Thyroid gland (tissue), 4 donors: ENCODE data around the gene LRFN4.

Experiments
- CTCF ChIP-seq, 6 experiments: fragments of 200-600 bp in 3 of 6; fragments of 450-650 bp in 3 of 6; sonication (generic) in 3 of 6; IDR thresholded peaks; one replicate each; pipeline ENCODE4 v1.5.1; 2016 to 2019; ENCODE audit warnings: antibody characterized with exemption in 6 of 6, mild to moderate bottlenecking in 2 of 6, inconsistent platforms in 1 of 6, moderate library complexity in 1 of 6
- POLR2A ChIP-seq, 2 donors: fragments of 450-650 bp; IDR thresholded peaks; one replicate each; pipeline ENCODE4 v1.6.1; 2017; ENCODE audit warnings: antibody characterized with exemption in 2 of 2, mild to moderate bottlenecking in 2 of 2, moderate library complexity in 1 of 2

GRCh38 chr11:66823700-66824099 is 33.2 kb upstream of the LRFN4 start:
- no peak for TF ChIP-seq CTCF (IDR thresholded peaks at IDR 0.05)
- no peak for TF ChIP-seq POLR2A (IDR thresholded peaks at IDR 0.05)
